GM12878 (cell line): ENCODE results near the gene NRXN3. TPM values are rescaled to one million over a fixed set of nuclear protein-coding genes. Genes with fewer than 3 reads are reported as not detected.

ENCODE experiments used
- ATAC-seq: fragments of 200-7000 bp; cut with Tn5 transposase; 3 replicates; pipeline ENCODE4 v1.9.1; 2020; ENCODE audit warnings: mild to moderate bottlenecking, moderate library complexity
- BruUV-seq: library from RNA; stranded (reverse); fragments of 400-500 nt; replicated peaks from 2 replicates; lab custom pipeline; 2021; lab: Mats Ljungman, UMichigan
- CTCF ChIA-PET: fragments of 300-600 bp; sonication (Branson Sonifier 250); formaldehyde crosslinking; extraction: SDS; loops from one replicate; lab custom pipeline; 2021; ENCODE audit warnings: inconsistent platforms; lab: Yijun Ruan, JAX
- POLR2A ChIA-PET: fragments of 350-600 bp; formaldehyde crosslinking; extraction: SDS; loops from one replicate; lab custom pipeline; 2021; ENCODE audit warnings: inconsistent platforms; lab: Charles Lee
- RAD21 ChIA-PET: fragments of 300-600 bp; sonication (Branson Sonifier 250); formaldehyde crosslinking; loops from one replicate; lab custom pipeline; 2023; ENCODE audit warnings: antibody characterized with exemption; ENCODE audit not compliant: unreplicated experiment; lab: Charles Lee
- SMC1A ChIA-PET: fragments of 300-600 bp; sonication (Branson Sonifier 250); formaldehyde crosslinking; loops from one replicate; lab custom pipeline; 2023; ENCODE audit not compliant: unreplicated experiment, uncharacterized antibody; lab: Charles Lee
- DNase-seq: peaks from one replicate; pipeline ENCODE4 v3.0.0-alpha.2; 2011; ENCODE audit warnings: low read depth, low spot score
- FAIRE-seq: peaks from 3 replicates; lab custom pipeline; 2011; peaks lifted over from hg19 to GRCh38; lab: Jason Lieb, UNC
- H2AFZ ChIP-seq: 2 replicates; pipeline ENCODE4 v1.6.0; 2011; ENCODE audit warnings: low read depth, low read length, control low read depth; ENCODE audit not compliant: control insufficient read depth
- H3K27ac ChIP-seq: 2 replicates; pipeline ENCODE4 v1.5.1; 2011; ENCODE audit warnings: control low read depth; ENCODE audit not compliant: control insufficient read depth, insufficient read depth
- H3K27me3 ChIP-seq, 2 experiments: replicated peaks in 1 of 2; 2 replicates each; pipeline versions ENCODE4 v1.6.0 to v1.6.1; 2011; ENCODE audit warnings: low read length in 1 of 2; ENCODE audit not compliant: control insufficient read depth in 2 of 2, insufficient read depth in 2 of 2
- H3K36me3 ChIP-seq, 2 experiments: 2 replicates each; pipeline ENCODE4 v1.5.1; 2011; ENCODE audit warnings: low read length in 1 of 2; ENCODE audit not compliant: control insufficient read depth in 2 of 2, insufficient read depth in 2 of 2
- H3K4me1 ChIP-seq: 2 replicates; pipeline ENCODE4 v1.6.1; 2011; ENCODE audit warnings: mild to moderate bottlenecking, low read length, moderate library complexity, mixed read lengths; ENCODE audit not compliant: control insufficient read depth, insufficient read depth
- H3K4me2 ChIP-seq: 2 replicates; pipeline ENCODE4 v1.6.0; 2011; ENCODE audit warnings: control low read depth; ENCODE audit not compliant: control insufficient read depth, insufficient read depth
- H3K4me3 ChIP-seq: fragments of 200-600 bp; sonication (generic); 2 replicates; pipeline ENCODE4 v1.5.1; 2016
- H3K79me2 ChIP-seq: 2 replicates; pipeline ENCODE4 v1.6.0; 2011; ENCODE audit warnings: low read length; ENCODE audit not compliant: control insufficient read depth, insufficient read depth
- H3K9ac ChIP-seq: 2 replicates; pipeline ENCODE4 v1.8.0; 2011; ENCODE audit warnings: low read length, control low read depth, mixed read lengths; ENCODE audit not compliant: control insufficient read depth, insufficient read depth
- H3K9me3 ChIP-seq: replicated peaks from 3 replicates; pipeline ENCODE4 v1.5.1; 2011; ENCODE audit warnings: mild to moderate bottlenecking, low read length; ENCODE audit not compliant: control insufficient read depth, insufficient read depth
- H4K20me1 ChIP-seq: 2 replicates; pipeline ENCODE4 v1.6.0; 2011; ENCODE audit not compliant: control insufficient read depth, insufficient read depth
- CBX3 ChIP-seq: fragments of 200-600 bp; sonication (generic); IDR thresholded peaks from 2 replicates; pipeline ENCODE4 v1.6.1; 2016; ENCODE audit warnings: low read depth, borderline replicate concordance
- CHD1 ChIP-seq: IDR thresholded peaks from 2 replicates; pipeline ENCODE4 v1.6.1; 2012; ENCODE audit warnings: low read depth, low read length, improper control_type of control experiment
- CHD4 ChIP-seq: fragments of 200-600 bp; sonication (generic); IDR thresholded peaks from 2 replicates; pipeline ENCODE4 v1.6.1; 2016; ENCODE audit warnings: mild to moderate bottlenecking
- CREB1 ChIP-seq: IDR thresholded peaks from 2 replicates; pipeline ENCODE4 v1.6.1; 2012; ENCODE audit warnings: low read depth, mild to moderate bottlenecking, inconsistent platforms
- ESRRA ChIP-seq: IDR thresholded peaks from 2 replicates; pipeline ENCODE4 v1.6.1; 2012; ENCODE audit warnings: mild to moderate bottlenecking, low read length, improper control_type of control experiment
- KLF5 ChIP-seq: fragments of 450-650 bp; IDR thresholded peaks from 2 replicates; pipeline ENCODE4 v1.6.1; 2014; ENCODE audit warnings: mild to moderate bottlenecking; ENCODE audit not compliant: partially characterized antibody
- MXI1 ChIP-seq: fragments of 150-350 bp; IDR thresholded peaks from 2 replicates; pipeline ENCODE4 v1.6.1; 2011; ENCODE audit warnings: low read depth, mild to moderate bottlenecking, inconsistent platforms, low read length, improper control_type of control experiment
- RFX5 ChIP-seq: IDR thresholded peaks from 2 replicates; pipeline ENCODE4 v1.6.1; 2011; ENCODE audit warnings: low read depth, low read length, improper control_type of control experiment
- SREBF2 ChIP-seq: IDR thresholded peaks from 2 replicates; pipeline ENCODE4 v1.6.1; 2012; ENCODE audit warnings: mild to moderate bottlenecking, low read length
- SUZ12 ChIP-seq: fragments of 200-600 bp; sonication (generic); IDR thresholded peaks from one replicate; pipeline ENCODE4 v1.6.1; 2018; ENCODE audit warnings: antibody characterized with exemption, mild to moderate bottlenecking; ENCODE audit not compliant: unreplicated experiment
- TCF3 ChIP-seq: IDR thresholded peaks from 2 replicates; pipeline ENCODE4 v1.6.1; 2012; ENCODE audit warnings: low read depth, mild to moderate bottlenecking, low read length, borderline replicate concordance; ENCODE audit not compliant: insufficient read depth
- TCF7 ChIP-seq: IDR thresholded peaks from 2 replicates; pipeline ENCODE4 v1.6.1; 2014; ENCODE audit warnings: antibody characterized with exemption, borderline replicate concordance
- YBX1 ChIP-seq: fragments of 450-650 bp; IDR thresholded peaks from 2 replicates; pipeline ENCODE4 v1.6.1; 2016; ENCODE audit warnings: antibody characterized with exemption
- WGBS: methylation state at CpG from one replicate; pipeline ENCODE4 v1.1.6; 2016; ENCODE audit warnings: low lambda C conversion rate; ENCODE audit not compliant: insufficient replicate concordance, insufficient coverage; ENCODE audit errors: missing lambda C conversion rate; 5-methylcytosine and 5-hydroxymethylcytosine counted together
- in situ Hi-C: fragments of 300-500 bp; cut with MboI; formaldehyde crosslinking; loops from 9 replicates; pipeline ENCODE4 v1.14.3; 2018; ENCODE audit warnings: mixed read lengths
- intact Hi-C: fragments of 100-400 bp; cut with micrococcal nuclease; formaldehyde crosslinking; loops from one replicate; pipeline ENCODE4 v1.14.2; 2022; ENCODE audit not compliant: unreplicated experiment
- polyA plus RNA-seq, 11 experiments: library from polyadenylated mRNA; depleted of rRNA in 4 of 11; unstranded in 6 of 11; stranded (reverse) in 5 of 11; fragments of >200 nt; fragmentation: Nextera tagmentation in 4 of 11; fragmentation: Illumina TruSeq in 1 of 11; extraction: Ambion mirVana in 4 of 11; extraction: Trizol in 1 of 11; gene quantifications; 1 replicate in 1 of 11; 2 replicates in 10 of 11; pipeline versions ENCODE4 v1.2.1 to v1.2.3, GENCODE V29; 2011 to 2016; ENCODE audit warnings: inconsistent platforms in 2 of 11, missing spikeins in 2 of 11, low read depth in 1 of 11
- total RNA-seq, 4 experiments: library from RNA; depleted of rRNA in 3 of 4; stranded (reverse); fragments of >200 nt in 3 of 4; fragmentation: Illumina TruSeq in 1 of 4; extraction: Trizol in 1 of 4; gene quantifications; 2 replicates each; pipeline versions ENCODE4 v1.2.1 to v1.2.3, GENCODE V29; 2013 to 2021
- TF ChIP-seq, protein P1 (sequence below): IDR thresholded peaks from 2 replicates; pipeline ENCODE4 v1.6.1; 2012; ENCODE audit warnings: low read depth, low read length, improper control_type of control experiment

NRXN3 gene
- total and polyA plus RNA-seq, 10 of the 15 experiments (the other 5 are each of a cell fraction or from before 2014, with no cell fraction given): 0.52 to 3.3 (median 1.4) TPM

GRCh38 chr14:79370969-79371368 is 1200.8 kb downstream of the NRXN3 start (continued):
- TF ChIP-seq RFX5 (no peak), SUZ12 (no peak), CHD4 (no peak), CBX3 (no peak), TCF3 (no peak), MXI1 (no peak)

DNA sequence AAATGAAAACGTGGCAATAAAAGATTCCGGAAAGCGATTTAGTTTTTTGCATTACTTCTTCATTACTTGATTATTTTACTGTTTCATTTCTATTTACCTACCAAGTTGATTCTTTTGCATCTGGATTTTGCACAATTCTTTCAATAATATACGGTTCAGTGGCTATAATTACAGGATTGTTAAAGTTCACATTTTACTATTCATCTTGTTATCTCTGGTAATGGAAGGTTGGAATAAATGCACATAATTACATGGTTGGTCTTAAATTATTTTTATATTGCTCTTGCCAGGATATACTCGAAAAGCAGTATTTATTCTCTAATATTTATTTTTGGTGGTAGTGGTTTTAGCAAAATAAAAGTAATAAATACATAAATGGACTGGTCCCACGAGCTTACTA is 1203.3 kb downstream of the NRXN3 start:
- ChIA-PET RAD21 (no interaction called here), SMC1A (no interaction called here), CTCF (no interaction called here), POLR2A (no interaction called here)
- DNase-seq (no peak), ATAC-seq (no peak), FAIRE-seq (no peak)
- H2AFZ ChIP-seq: no peak overlapping the region
- H4K20me1 ChIP-seq: no peaks in the 10 kb centered on the region
- H3K4me1 ChIP-seq: no peaks in the 10 kb centered on the region
- H3K36me3 ChIP-seq: no peaks in the 10 kb centered on the region
- in situ Hi-C loops: no loop called here
- BruUV-seq: no TSS peak
- no peaks in the 10 kb centered on the region for H3K27me3 ChIP-seq
- intact Hi-C loops: no loop called here
- TF ChIP-seq TCF7: no peak
- no peak for TF ChIP-seq YBX1
- TF ChIP-seq ESRRA: no peak
- TF ChIP-seq KLF5: no peak
- TF ChIP-seq CREB1: no peak
- TF ChIP-seq, protein P1, sequence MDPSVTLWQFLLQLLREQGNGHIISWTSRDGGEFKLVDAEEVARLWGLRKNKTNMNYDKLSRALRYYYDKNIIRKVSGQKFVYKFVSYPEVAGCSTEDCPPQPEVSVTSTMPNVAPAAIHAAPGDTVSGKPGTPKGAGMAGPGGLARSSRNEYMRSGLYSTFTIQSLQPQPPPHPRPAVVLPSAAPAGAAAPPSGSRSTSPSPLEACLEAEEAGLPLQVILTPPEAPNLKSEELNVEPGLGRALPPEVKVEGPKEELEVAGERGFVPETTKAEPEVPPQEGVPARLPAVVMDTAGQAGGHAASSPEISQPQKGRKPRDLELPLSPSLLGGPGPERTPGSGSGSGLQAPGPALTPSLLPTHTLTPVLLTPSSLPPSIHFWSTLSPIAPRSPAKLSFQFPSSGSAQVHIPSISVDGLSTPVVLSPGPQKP: no peak
- no peak for TF ChIP-seq CHD1
- TF ChIP-seq SREBF2: no peak
- no peak overlapping the region for H3K4me3 ChIP-seq
- H3K4me2 ChIP-seq: no peak overlapping the region
- no peak overlapping the region for H3K9ac ChIP-seq
- H3K79me2 ChIP-seq: no peaks in the 10 kb centered on the region
- H3K27ac ChIP-seq: no peak overlapping the region
- 21% methylated on average over 6 of the region's 6 CpGs for WGBS
- H3K9me3 ChIP-seq: no peaks in the 10 kb centered on the region; the same call in 2 of the 3 replicates
